ENCODE results near the gene CDC42BPA.
"Not testable (repeated sequence)": the region's sequence is repeated elsewhere in the genome, so short reads cannot be mapped to it uniquely, and the experiment has no call there.

The CDC42BPA gene

DNA sequence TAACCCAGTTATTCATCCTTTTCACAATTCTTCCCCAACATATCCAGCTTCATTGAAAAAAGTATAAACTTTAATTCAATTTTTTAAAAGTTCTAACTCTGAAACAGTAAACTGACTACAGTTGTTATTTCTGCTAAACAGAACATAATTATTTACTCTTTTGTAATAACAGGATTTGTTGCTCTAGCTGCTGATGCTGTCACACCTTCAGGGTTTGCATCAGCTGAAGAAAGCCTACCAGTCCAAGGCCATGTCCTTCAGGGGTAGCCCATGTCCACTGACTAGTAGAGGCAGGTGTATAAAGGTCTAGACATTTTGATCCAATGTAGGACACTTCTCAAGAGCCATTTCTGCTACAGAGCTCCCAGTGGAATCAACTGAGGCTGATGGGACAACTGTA, 107.7 kb downstream of the CDC42BPA start:
- no peak for DNase-seq

DNA sequence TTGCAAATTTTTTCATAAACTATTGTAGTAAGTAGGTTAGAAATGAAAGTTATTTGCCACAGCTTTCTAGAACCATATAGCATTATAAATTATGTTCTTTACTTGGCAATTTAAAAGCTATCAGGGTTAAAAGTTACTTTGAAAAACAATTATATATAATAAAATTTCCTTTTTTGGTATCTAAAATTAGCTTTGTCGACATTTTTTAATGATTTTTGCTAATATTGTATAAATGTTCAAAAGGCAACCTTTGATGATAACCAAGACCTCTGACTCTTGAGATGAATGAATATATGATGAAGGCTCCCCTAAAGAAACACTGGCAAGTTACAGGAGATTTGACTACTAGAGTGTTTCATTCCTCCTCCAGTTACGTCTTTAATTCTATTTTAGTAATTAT, 121.2 kb downstream of the CDC42BPA start:
- no peak for DNase-seq

DNA sequence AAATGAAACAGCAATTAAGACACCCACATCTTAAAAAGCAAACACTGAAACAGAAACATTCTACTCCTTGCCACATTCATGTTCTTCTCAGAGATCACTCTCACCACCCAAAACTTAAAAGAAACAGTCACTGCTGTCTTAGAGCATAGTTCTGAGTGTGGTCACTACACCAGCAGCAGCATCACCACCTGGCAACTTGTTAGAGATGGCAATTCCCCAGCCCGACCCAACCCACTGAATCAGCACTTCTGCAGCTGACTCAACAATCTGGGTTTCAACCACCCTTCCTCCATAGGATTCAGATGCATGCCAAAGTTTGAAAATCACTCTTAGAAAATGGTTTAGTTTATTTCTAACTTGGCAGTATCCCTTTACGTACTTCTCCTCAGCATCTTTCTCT, 126.1 kb downstream of the CDC42BPA start:
- no peak for DNase-seq

DNA sequence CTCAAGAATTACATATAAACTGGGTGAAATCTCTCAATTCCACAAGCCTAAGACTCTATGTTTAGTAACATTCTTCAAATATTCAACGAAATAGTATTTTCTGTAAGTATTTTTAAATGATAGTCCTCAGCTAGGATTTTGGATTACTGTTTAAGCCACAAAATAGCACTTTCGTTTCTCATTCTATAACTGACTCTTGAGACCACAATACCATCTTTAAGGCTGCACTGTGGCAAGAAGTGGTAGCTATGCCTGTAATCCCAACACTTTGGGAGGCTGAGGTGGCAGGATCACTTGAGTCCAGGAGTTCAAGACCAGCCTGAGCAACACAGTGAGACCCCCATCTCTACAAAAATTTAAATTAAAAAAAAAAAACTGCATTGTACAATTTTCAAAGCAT, 126.7 kb downstream of the CDC42BPA start:
- DNase-seq, result no peak

DNA sequence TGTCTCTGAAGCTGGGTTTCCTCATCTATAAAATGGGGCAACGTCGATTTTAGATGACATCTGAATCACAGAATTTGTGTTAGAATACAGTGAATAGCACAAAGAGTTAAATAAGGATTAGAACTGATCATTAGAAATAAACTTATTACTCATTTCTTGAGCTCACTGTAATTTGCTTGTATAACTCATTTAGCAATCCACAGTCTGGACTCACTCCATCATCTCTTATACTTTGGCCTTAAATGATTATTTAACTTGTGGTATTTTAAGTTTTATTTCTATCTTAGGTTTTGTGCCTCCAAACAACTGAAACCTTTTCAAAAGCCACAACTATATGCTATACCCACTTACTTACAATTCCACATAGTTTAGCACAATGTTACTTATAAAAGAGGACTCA, 128.0 kb downstream of the CDC42BPA start:
- DNase-seq, result no peak

DNA sequence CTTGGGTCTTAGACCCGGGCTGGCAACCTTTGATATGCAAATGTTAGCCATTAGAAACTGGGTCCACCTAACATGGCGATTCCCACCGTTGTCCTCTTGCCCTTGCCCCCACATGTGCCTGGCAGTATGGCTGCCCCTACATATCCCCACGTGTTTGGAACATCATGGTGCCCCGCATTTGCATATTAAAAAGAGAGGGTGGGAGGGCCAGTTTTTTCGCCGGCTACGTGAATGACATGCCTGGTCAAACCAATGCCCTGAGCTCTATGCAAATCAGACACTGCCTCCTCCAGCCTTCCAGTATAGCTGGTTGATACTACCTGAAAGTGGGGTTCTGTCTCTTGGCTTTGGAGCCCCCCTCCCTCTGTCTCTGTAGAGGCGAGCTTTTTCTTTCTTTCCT, 133.0 kb downstream of the CDC42BPA start:
- no peak for DNase-seq

DNA sequence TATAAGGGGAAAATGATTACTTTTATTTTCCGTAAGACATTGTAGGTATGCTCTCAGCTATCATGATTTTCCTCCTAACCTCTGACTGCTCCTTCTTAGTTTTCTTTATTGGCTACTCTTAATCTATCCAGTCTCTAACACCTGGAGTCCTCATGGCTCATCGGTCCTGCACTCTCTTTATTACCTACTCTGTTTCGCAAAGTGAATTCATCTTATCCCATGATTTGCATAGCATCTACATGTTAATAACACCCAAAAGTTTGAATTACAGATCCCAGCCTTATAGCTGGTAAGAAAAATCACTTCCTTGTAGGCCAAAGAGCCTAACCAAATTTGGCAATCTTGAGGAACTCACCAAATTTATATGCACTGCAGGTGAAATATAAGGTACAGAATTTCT, 136.3 kb downstream of the CDC42BPA start:
- no peak for DNase-seq

DNA sequence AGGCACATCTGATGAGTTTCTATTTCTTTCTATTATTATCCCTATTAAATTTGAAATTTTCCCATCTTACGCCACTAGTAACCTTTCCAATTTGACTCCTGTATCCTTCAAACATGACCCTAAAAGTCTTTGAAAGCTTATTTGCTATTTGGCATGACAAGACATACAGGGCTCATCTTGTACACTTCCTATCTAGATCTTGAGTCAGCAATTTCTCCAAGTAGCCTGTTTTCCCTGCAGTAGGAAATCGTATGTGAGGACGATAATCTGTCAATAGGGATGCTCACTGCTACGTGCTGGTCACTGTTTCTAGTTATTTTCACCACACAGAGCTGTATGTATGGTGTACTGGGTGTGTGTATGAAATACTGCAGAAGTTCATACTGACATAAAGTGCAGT, 142.7 kb downstream of the CDC42BPA start:
- no peak for DNase-seq

DNA sequence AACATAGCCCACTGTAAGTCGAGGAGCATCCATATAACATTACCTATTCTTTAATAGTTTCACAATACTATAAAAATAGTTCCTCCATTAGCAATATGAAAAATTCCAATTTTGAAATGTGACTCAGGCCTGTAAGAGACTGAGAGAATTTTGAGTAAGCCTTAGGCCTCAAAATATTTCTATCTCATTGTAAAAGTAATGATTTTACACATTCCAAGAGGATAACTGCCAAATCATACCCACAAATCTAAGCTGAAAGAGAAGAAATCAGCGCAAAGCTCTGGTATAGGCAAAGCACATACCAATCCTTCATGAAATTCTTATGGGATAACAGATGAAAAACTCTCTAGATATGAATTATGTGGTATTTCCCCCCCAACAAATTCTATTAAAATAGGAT, 144.1 kb downstream of the CDC42BPA start:
- no peak for DNase-seq

DNA sequence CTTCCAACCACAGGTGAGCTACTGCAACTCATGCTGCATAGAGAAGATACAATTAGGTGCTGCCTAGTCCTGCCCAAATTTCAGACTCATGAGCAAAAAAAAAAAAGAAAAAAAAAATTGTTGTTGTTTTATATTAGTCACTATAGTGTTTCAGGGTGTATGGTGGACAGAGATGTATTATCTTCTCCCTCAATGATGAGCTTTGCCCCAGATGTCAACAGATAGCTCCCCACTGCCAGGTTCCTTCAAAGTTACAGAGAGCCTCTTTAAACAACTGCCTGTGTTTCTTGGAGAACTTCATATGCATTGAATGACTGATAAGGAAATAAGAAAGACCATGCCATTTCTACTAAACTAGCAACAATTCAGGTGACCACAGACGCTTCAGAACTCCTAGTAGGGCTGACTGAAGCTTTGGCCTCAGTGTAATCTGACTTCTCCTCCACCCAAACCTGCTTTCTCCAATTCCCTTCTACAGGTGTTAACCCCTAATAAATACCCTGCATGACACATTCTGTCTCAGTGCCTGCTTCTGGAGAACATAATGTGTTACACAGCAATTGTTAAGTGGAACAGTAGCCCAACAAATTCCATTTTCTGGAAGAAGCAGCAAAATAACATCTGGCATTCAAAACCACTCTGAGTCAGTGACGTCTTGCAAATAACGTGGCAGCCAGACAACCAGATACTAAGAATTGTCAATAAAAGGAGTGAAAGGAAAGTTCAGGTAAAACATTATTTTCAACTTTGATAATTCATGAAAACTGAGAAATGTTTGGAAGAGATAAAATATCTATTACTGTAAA, 147.7 kb downstream of the CDC42BPA start:
- no peak for DNase-seq

DNA sequence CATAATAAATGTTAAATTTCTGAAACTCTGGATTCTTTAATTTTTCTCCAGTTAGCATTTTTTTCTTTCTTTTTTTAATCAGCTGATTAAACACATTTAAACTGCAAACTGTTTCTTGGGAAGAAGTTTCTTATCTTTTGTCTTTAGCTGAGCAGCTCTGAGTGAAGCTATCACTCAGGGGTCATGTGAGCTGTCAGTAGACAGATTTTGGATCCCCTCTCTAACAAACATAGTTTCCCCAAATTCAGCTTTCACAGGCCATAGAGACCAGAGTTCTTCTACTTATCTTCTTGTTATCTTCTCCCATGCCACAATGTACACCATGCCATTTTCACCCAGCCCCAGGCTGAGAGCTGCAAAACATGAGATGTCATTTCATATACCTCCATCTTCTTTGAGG, 148.9 kb downstream of the CDC42BPA start:
- no peak for DNase-seq

DNA sequence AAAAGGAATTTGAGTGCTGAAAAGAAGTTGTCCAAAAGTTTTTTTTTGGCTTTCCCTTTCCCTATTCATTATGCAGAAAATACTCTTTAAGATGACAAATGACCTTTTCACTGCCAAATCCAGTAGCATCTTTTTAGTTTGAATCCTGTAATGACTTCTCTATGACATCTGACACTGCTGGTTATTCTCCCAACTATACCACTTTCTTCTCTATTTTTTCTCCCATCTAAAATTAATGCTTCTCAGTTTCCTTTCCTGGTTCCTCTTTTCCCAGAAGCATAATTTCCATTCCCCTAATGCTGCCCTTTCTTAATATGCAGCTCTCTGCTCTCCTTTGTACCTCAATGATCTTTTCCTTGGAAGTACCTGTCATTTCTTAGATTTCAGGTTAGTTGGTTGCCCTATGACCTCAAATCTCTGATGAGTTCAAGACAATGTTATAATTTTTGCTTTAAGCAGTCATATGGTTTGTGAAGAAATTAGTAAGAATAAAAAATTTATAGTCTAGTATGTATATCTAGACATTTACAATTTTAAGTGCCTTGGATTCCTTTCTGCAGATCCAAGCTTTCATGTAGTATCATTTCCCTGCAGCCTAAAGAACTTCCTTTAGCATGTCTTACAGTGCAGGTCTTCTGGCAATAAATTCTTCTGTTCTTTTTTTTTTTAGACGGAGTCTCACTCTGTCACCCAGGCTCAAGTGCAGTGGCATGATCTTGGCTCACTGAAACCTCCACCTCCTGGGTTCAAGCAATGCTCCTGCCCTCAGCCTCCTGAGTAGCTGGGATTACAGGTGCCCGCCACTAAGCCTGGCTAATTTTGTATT, 150.8 kb downstream of the CDC42BPA start:
- no peak for DNase-seq

DNA sequence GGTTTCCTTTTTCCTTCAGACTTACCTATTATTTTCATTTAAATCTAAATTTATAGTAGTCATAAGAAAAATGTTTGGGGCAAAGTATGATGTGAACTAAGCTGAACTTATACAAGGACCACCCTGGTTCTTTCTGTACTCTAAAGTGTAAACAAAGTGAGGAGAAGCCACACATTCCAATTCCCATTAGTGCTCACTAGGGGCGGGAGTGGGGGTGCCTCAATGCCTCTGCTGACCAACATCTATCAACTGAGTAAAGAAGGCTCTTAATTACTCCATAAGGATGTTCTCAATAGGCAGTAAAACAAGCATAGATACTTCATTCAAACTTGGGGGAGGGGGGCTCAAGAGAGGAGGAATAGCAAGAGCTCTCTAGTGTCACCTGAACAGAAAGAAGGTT, 151.7 kb downstream of the CDC42BPA start:
- DNase-seq, result no peak

DNA sequence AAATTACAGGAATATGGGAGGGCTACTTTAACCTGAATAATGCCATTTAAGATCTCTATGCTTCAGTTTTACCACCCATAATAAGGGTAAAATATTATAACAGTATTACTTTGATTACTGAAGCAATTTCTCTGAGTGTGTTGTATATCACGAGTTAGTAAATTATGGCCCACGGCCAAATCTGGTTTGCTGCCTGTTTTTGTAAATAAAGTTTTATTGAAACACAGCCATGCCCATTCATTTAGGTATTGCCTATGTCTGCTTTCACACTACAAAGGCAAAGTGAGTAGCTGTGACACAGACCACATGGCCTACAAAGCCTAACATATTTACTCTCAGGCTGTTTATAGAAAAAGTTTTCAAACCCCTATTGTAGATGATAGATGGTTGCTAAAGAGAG, 156.8 kb downstream of the CDC42BPA start:
- DNase-seq, result no peak

DNA sequence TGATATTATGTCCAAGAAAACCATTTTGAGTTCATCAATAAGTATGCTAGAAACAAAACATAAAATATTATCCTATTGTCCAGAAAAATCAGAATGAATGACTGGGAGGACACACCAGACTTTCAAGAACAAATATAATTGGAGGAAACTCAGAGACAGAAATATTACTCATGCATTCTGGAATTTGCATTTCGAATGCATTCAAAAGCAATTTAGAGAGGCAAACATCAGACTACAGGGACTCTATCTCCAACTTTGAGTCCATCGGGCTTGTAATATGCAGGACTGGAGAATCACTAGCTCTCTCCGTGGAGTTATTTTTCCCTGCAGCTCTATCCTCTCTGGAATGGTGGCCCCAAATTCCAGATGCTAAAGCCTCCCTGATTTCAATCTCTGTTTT, 161.8 kb downstream of the CDC42BPA start:
- no peak for DNase-seq

DNA sequence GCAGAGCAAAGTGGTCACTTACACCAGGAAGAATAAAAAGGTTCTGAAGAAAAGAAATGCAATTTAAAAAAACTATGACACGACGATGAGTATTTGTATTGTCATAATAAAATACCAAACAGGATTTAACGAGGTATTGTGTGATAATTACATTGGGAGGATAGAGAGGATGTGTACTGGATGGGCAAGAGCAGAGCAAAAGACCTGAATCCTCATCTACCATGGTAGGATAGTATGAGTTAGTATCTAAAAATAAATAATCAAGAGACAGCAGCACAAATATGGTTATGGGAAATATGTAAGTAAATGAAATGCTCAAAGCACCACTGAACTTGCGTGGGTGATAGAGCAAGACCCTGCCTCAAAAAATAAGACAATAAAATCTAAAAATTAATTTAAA, 162.6 kb downstream of the CDC42BPA start:
- DNase-seq, result no peak

DNA sequence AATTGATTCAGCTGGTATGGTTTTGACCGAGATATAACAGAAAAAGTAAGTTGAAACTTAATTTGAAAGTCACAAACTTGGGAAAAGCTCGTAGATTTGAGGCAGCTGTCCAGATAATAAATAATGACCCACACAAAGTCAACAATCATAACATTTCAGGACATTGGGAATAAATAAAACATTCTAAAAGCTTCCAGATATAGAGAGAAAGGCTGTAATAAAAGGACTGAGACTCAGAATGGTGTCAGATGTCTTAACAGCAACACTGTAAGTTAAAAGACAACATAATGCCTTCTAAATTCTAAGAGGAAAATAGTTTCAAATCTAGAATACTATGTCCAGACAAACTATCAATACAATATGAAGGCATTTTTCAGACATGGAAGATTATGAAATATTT, 163.3 kb downstream of the CDC42BPA start:
- no peak for DNase-seq

DNA sequence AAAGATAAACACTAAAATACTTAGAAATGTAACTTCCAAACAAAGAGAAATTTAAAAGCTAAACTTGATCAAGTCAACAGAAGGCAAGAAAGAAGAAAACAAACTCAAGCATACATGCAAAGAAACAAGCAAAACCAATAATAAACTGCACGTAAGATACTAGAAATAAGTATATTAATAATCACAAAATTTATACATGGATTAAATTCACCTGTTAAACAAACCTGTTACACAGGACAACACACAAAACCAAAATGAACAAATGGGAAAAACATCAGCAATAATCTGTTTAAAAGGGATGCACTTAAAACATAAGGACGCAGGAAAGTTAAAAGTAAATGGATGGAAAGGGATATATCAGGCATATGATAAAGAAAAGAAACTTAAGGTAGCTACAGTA, 165.8 kb downstream of the CDC42BPA start:
- no peak for DNase-seq

DNA sequence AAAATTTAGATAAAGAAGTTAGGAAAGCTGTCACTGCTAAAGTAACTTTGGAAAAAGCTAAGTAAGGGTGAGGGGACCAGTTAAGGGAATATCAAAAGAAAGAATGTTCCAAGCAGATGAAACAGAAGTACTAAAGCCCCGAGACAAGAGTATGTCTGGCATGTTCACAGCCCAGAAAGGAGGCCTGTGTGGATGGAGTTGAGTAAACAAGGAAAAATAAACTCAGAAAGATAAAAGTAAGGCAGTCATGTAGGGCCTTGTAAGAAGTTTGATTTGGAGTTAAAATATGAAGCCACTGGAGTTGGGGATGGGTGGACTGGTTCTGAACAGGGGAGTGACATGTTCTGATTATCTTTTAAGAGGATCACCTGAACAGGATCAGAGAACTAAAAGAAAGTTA, 177.9 kb downstream of the CDC42BPA start:
- no peak for DNase-seq

DNA sequence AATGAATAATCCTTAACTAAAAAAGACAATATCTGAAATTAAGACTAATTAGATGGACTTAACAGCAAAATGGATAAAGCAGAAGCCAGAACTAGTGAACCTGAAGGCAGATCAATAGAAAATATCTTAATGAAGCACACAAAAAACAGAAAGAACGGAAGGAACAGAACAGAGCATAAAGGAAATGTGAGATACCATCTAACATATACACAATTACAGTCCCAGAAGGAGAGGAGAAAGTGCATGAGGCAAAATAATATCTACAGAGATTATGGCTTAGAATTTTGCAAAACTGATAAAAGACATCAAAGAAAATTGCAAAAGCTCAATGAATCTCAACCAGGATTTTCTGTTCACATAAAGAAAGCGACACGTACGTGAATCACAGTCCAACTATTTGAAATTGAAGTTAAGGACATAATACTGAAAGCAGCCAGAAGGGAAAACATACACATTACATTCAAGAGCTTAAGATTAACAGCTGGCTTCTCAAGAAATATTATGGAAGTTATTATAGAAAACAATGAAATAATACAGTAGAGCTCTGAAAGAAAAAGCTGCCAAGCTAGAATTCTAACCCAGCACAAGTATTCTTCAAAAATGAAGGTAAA, 182.0 kb downstream of the CDC42BPA start:
- no peak for DNase-seq

DNA sequence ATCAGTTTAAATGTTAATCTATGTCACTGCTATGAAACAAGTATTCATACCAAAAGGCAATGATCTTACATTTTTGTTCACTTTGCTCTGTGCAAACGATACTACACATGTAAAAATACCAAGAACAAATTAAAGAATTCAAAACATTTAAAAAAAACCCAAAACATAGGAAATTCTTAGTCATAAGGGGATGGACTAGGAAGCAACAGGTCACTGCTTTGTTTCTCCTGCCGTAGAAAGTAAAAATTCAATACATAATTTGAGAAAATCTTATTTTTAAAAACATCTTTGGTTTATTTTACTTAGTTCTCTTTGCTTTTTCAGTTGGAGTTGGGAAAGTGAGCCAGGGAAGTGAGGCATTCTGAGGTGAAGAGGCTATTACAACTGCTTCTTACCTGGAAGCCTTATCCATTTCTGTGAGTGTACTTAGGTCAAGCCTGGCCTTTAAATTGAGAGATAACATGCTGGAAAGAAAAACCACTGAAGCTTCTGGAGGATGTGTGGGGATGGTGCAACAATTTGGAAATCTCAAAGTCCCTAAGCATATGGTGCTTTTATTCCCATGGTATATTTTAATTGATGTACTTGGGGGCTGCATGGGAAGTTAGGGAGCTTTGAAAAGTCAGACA, 183.5 kb downstream of the CDC42BPA start:
- no peak for DNase-seq

DNA sequence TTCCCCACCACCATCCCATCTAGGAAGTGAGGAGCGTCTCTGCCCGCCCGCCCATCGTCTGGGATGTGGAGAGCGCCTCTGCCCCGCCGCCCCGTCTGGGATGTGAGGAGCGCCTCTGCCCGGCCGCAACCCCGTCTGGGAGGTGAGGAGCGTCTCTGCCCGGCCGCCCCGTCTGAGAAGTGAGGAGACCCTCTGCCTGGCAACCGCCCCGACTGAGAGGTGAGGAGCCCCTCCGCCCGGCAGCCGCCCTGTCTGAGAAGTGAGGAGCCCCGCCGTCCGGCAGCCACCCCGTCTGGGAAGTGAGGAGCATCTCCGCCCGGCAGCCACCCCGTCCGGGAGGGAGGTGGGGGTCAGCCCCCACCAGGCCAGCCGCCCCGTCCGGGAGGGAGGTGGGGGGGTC, 185.6 kb downstream of the CDC42BPA start:
- not testable (repeated sequence) for DNase-seq

DNA sequence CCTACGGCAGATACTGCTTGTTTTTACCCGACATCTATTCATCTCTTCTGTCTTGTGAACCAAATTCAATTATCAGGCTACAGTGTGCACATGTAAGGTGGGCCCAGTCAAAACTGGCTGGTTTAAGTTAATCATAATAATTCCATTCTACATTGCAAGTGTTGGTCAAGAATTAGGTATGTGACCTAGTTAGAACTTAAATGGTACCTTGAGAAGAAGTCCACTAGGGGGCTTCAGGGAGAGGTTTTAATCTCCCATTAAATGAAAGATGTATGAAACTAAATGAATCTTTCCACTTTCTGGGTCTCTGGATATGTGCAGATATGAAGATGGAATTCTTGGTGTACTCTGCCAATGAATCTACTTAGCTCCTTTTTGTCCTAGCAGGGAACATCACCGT, 187.1 kb downstream of the CDC42BPA start:
- DNase-seq, result no peak

DNA sequence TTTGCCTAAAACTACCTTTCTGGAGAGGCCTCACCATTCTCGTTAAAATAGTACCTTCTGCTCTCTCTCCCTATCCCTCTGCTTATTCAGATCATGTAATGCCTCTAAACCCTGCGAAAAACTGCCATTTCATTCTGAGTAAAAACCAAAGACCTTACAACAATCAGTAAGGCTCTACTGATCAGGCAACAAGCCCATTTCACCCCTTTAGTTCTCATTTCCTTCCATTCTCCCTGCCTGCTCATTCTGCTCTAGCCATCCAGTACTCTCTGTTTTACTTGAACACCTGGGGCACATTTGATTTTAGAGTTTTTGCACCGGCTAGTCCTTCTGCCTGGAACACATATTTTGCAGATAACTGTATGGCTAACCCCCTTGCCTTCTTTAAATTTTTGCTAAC, 190.4 kb downstream of the CDC42BPA start:
- no peak for DNase-seq

Data from GDM1 (cell line).